Non-pigmented ciliary epithelial cell (primary cell): ENCODE results near the gene AKR1D1.
"Not testable (repeated sequence)": the region's sequence is repeated elsewhere in the genome, so short reads cannot be mapped to it uniquely, and the experiment has no call there.

ENCODE experiments used
- DNase-seq: peaks from one replicate; pipeline ENCODE4 v3.0.0-alpha.2; 2010; ENCODE audit warnings: low read depth

Gene AKR1D1

GRCh38 chr7:138122162-138122561, 45.9 kb downstream of the AKR1D1 start:
- DNase-seq: no peak

GRCh38 chr7:138125119-138125518, 48.9 kb downstream of the AKR1D1 start:
- no peak for DNase-seq

GRCh38 chr7:138125598-138126111, 49.4 kb downstream of the AKR1D1 start:
- no peak for DNase-seq

- no peak for DNase-seq
Measured at GRCh38 chr7:138126928-138127327, 50.7 kb downstream of the AKR1D1 start.

- no peak for DNase-seq
Measured at GRCh38 chr7:138127996-138128395, 51.7 kb downstream of the AKR1D1 start.

GRCh38 chr7:138129551-138130165, 53.4 kb downstream of the AKR1D1 start:
- no peak for DNase-seq

GRCh38 chr7:138137423-138138171, 61.3 kb downstream of the AKR1D1 start:
- no peak for DNase-seq

GRCh38 chr7:138138244-138138643, 62.0 kb downstream of the AKR1D1 start:
- no peak for DNase-seq

- no peak for DNase-seq
Measured at GRCh38 chr7:138142583-138143201, 66.4 kb downstream of the AKR1D1 start.

- DNase-seq: no peak
Measured at GRCh38 chr7:138144958-138145357, 68.7 kb downstream of the AKR1D1 start.

- DNase-seq: not testable (repeated sequence)
Measured at GRCh38 chr7:138146221-138146620, 70.0 kb downstream of the AKR1D1 start.

- DNase-seq: not testable (repeated sequence)
Measured at GRCh38 chr7:138146757-138147734, 70.8 kb downstream of the AKR1D1 start.

- no peak for DNase-seq
Measured at GRCh38 chr7:138151731-138152577, 75.7 kb downstream of the AKR1D1 start.

- DNase-seq: no peak
Measured at GRCh38 chr7:138154661-138155060, 78.4 kb downstream of the AKR1D1 start.

- no peak for DNase-seq
Measured at GRCh38 chr7:138157702-138158101, 81.4 kb downstream of the AKR1D1 start.

- no peak for DNase-seq
Measured at GRCh38 chr7:138158739-138159528, 82.7 kb downstream of the AKR1D1 start.

GRCh38 chr7:138161600-138162081, 85.4 kb downstream of the AKR1D1 start:
- peak; percentile 67 for DNase-seq

- DNase-seq: no peak
Measured at GRCh38 chr7:138162236-138162635, 86.0 kb downstream of the AKR1D1 start.

- DNase-seq: no peak
Measured at GRCh38 chr7:138163800-138164199, 87.5 kb downstream of the AKR1D1 start.

- no peak for DNase-seq
Measured at GRCh38 chr7:138164804-138165203, 88.5 kb downstream of the AKR1D1 start.
